ENCODE measurements around the gene CDCP2. TPM values are rescaled to one million over a fixed set of nuclear protein-coding genes. Genes with fewer than 3 reads are reported as not detected.

CDCP2 gene
- total and polyA plus RNA-seq, 2 of the 8 experiments (the other 6 are each of a cell fraction or from before 2014, with no cell fraction given), result not detected

- peaks cover 7 to 19% (median 12%) of the 10 kb centered on the region in 4 experiments for H3K4me1 ChIP-seq (replicated peaks in 1 of 4; ENCODE audit: control insufficient read depth in 3 of 4, insufficient read depth in 4 of 4, low read length in 3 of 4)
- H3K9me3 ChIP-seq (ENCODE audit: insufficient read depth in 2 of 2, low read depth in 1 of 2, low read length in 1 of 2), result no peaks in the 10 kb centered on the region
- no peak overlapping the region for H4K91ac ChIP-seq (replicated peaks; ENCODE audit: insufficient read length, low read length)
- H2AK5ac ChIP-seq (ENCODE audit: low read depth, low read length), result no peak overlapping the region
- no peak overlapping the region for H3K27ac ChIP-seq (ENCODE audit: low read depth, low read length)
- no peak overlapping the region for H3K23ac ChIP-seq (ENCODE audit: insufficient read length)
- no peak overlapping the region; the same call in 1 of the 2 replicates for H2BK15ac ChIP-seq (ENCODE audit: low read length)
- ChIA-PET CTCF (ENCODE audit: partially characterized antibody) (interaction anchor here (0.9 to 9.7 kb wide), 10 partner anchors 8 to 391 kb away, joined by 3 to 110 read pairs (median 6); partner anchors contain the start of genes CYB5RL and MRPL37), POLR2A (ENCODE audit: partially characterized antibody) (interaction anchor here (1.5 to 1.7 kb wide), 3 partner anchors 10 to 74 kb away, joined by 3 to 4 read pairs (median 3); partner anchors contain the start of gene MRPL37)
- H3K36me3 ChIP-seq (ENCODE audit: control insufficient read depth in 2 of 4, insufficient read depth in 4 of 4, low read length in 3 of 4), result no peaks in the 10 kb centered on the region
- no peak overlapping the region for H2BK20ac ChIP-seq (ENCODE audit: low read length)
- TF ChIP-seq KDM1A (IDR thresholded peaks at IDR 0.05; ENCODE audit: borderline replicate concordance, low read length) (peak; percentile 40; the same call in 1 of the 2 replicates), ATF3 (IDR thresholded peaks at IDR 0.05; ENCODE audit: insufficient read depth, low read depth, low read length) (no peak)
- H3K4ac ChIP-seq (replicated peaks; ENCODE audit: insufficient read length, low read depth, low read length), result no peak overlapping the region
- H4K8ac ChIP-seq (ENCODE audit: extremely low read depth, insufficient read depth, low read length), result no peak overlapping the region
- H3K56ac ChIP-seq (replicated peaks; ENCODE audit: insufficient read length, low read depth, low read length), result no peak overlapping the region
- no peak overlapping the region for H2BK5ac ChIP-seq (ENCODE audit: low read depth, low read length)
- H3K18ac ChIP-seq (ENCODE audit: extremely low read depth, low read length), result no peak overlapping the region
- no peak overlapping the region for H4K5ac ChIP-seq (ENCODE audit: insufficient read length, low read depth, low read length)
- no peak overlapping the region for H2BK12ac ChIP-seq (ENCODE audit: low read depth, low read length)
- WGBS, 2 experiments (ENCODE audit: extremely low coverage in 1 of 2, insufficient coverage in 1 of 2, insufficient read length in 1 of 2, insufficient replicate concordance in 2 of 2, low coverage in 1 of 2, low lambda C conversion rate in 2 of 2, missing lambda C conversion rate in 1 of 2), result 93% methylated on average over 3 of the region's 3 CpGs; no CpG with 5 or more reads in 1 of the 2 experiments
- no peak overlapping the region for H3K4me2 ChIP-seq (ENCODE audit: insufficient read depth in 1 of 2, low read depth in 2 of 2, low read length in 2 of 2)
- H3K79me1 ChIP-seq (ENCODE audit: low read depth, low read length), result no peaks in the 10 kb centered on the region
- no peak overlapping the region for H2BK120ac ChIP-seq (replicated peaks; ENCODE audit: low read depth, low read length)
- DNase-seq (ENCODE audit: low read depth in 1 of 2, low spot score in 2 of 2) (no peak), FAIRE-seq (no peak)
- H3K9ac ChIP-seq (replicated peaks in 1 of 4; ENCODE audit: extremely low read depth in 1 of 4, low read depth in 3 of 4, low read length in 3 of 4), result no peak overlapping the region
- peaks cover 5% of the 10 kb centered on the region; the same call in 1 of the 2 replicates for H3K23me2 ChIP-seq (ENCODE audit: low read depth, low read length)
- no peaks in the 10 kb centered on the region for H3K79me2 ChIP-seq (ENCODE audit: control insufficient read depth in 1 of 2, insufficient read depth in 2 of 2, low read length in 2 of 2)
- peaks cover 0 to 11% (median 6%) of the 10 kb centered on the region in 4 experiments; a peak in 5 of 7 replicates for H3K27me3 ChIP-seq (replicated peaks in 1 of 4; ENCODE audit: control insufficient read depth in 3 of 4, extremely low read depth in 1 of 4, insufficient read depth in 3 of 4, low read length in 3 of 4)
- no peaks in the 10 kb centered on the region for H4K20me1 ChIP-seq (replicated peaks in 1 of 2; ENCODE audit: control insufficient read depth in 1 of 2, insufficient read depth in 2 of 2, low read length in 2 of 2)
- H3K4me3 ChIP-seq (ENCODE audit: extremely low read depth in 1 of 4, insufficient read depth in 2 of 4, low read depth in 3 of 4, low read length in 4 of 4), result no peak overlapping the region
- H2AFZ ChIP-seq (ENCODE audit: low read length), result no peak overlapping the region
- H3K14ac ChIP-seq (ENCODE audit: insufficient read length), result no peak overlapping the region
Measured at GRCh38 chr1:54126271-54126815, 26.5 kb downstream of the CDCP2 start.

Measured in H1 (cell line).